Endometrial microvascular endothelial cells (primary cell): Measurements from ENCODE around the gene KRTAP10-6. TPM values are rescaled to one million over a fixed set of nuclear protein-coding genes. Genes with fewer than 3 reads are reported as not detected.
"Not testable (repeated sequence)": the region's sequence is repeated elsewhere in the genome, so short reads cannot be mapped to it uniquely, and the experiment has no call there.

Experiments used
- in situ Hi-C: cut with HindIII; loops from 2 replicates; pipeline ENCODE4 v1.10.0; 2017; ENCODE audit warnings: low sequenced_read_pairs, low pct_unique_long_range_greater_than_20kb; ENCODE audit errors: inconsistent ontology term
- total RNA-seq: library from RNA; depleted of rRNA; stranded (reverse); fragments of >200 nt; gene quantifications from one replicate; pipeline ENCODE4 v1.2.3, GENCODE V29; 2015; ENCODE audit errors: inconsistent ontology term

KRTAP10-6 gene
- total RNA-seq, 1 donor from 2014 or later = not detected

DNA sequence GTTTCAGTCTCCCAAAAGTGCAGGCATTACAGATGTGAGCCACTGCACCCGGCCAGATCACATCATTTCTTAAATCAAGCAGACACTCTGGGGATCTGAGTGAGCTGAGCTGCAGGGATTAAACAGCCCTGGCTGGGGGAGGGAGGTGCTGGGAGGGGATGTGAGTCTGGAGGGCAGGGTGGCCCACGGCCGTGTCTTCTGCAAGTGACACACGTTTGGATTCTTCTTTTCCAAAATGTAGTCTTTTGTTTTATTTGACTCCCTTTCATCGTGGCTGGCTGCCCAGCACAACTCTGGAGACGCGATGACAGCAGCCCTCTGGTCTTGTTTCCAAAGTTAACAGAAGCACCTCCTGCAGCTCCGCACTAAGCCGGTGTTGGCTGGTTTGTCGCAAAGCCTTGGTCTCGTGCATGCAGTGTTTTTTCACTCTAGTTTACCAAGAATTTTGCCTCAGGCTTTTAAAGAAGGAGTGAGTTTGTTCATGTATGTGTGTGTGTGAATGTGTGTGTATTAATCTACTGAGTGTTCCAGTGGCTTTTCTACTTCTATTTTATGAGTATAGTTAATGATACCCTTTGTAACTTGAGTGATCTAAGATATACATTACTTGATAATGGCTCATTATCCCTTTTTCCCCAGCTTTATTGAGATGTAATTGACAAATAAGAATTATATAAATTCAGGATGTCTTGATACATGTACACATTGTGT lies 9.1 kb downstream of the KRTAP10-6 start:
- in situ Hi-C loops = no loop called here

DNA sequence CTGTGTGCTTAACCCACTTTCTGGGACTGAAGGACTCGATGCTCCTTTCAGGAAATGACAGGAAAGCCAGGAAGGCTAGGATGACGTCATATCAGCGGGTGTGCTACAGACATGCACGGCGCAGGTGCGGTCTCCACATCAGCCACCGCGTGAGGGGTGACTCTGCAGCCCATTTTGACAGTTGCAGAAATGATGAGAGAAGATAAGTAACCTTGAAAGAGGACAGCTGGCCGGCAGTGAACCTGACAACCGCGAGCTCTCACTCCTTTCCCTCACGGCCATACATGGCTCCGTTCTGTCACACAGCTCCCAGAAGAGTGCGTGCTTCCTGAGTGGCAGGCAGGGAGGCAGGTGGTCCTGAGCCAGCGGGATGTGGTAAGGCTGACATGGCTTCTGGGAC lies 10.2 kb downstream of the KRTAP10-6 start:
- in situ Hi-C loops = no loop called here

DNA sequence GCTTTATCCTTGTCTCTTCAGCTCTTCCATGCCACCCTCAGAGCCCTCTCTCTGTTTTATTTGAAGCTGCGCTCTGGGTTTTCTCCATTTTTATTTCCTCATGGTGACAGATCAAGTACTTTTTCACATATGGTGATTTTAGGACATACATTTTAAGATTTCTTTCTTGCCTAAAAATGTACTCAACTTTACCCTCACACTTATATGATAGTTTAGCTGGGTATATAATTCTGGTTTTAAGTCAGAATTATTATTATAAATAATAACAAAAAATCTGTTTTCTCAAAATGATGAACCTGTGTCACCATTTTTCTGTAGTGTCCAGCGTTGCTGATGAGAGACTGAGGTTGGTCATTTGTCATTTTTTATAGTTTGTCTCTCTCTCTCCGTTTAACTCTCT lies 11.1 kb downstream of the KRTAP10-6 start:
- in situ Hi-C loops = no loop called here

DNA sequence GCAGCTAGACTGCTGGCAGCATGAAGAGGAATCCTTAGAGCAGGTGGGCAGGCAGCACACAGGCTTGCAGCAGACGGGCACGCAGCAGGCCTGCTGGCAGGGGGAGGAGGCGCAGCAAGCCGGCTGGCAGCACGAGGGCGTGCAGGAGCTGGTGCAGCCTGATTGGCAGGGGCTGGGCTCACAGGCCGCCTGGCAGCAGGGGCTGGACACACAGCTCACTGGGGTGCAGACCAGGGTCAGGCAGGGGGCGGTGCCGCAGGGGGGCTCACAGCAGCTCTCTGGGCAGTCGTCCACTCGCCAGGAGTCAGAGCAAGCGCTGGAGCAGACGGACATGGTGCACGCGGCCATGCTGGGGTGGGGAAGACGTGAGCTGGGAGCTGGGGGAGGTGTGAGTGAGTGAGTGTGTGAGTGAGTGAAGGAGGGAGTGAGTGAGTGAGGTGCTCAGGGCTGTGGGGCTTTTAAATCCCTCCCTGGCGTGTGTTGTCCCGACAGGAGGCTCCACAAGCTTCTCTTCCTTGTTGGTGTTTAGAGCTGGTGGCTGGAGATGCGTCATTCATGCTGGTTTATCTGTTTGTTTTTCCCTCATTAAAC lies 12.0 kb downstream of the KRTAP10-6 start, which contains the start of gene KRTAP10-5:
TSS of gene KRTAP10-5 (minus strand) at position 374 of the 591 bp plus-strand sequence. CDS start at position 348, 26 bp downstream.
- in situ Hi-C loops = not testable (repeated sequence)

DNA sequence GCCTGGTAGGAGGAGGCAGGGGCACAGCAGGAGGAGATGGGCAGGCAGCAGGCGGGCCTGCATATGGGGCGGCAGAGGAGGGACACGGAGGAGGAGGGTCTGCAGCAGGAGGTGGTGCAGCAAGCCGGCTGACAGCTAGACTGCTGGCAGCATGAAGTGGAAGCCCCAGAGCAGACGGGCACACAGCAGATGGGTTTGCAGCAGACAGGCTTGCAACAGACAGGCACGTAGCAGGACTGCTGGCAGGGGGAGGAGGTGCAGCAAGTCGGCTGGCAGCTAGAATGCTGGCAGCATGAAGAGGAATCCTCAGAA lies 12.5 kb downstream of the KRTAP10-6 start:
- in situ Hi-C loops = no loop called here

DNA sequence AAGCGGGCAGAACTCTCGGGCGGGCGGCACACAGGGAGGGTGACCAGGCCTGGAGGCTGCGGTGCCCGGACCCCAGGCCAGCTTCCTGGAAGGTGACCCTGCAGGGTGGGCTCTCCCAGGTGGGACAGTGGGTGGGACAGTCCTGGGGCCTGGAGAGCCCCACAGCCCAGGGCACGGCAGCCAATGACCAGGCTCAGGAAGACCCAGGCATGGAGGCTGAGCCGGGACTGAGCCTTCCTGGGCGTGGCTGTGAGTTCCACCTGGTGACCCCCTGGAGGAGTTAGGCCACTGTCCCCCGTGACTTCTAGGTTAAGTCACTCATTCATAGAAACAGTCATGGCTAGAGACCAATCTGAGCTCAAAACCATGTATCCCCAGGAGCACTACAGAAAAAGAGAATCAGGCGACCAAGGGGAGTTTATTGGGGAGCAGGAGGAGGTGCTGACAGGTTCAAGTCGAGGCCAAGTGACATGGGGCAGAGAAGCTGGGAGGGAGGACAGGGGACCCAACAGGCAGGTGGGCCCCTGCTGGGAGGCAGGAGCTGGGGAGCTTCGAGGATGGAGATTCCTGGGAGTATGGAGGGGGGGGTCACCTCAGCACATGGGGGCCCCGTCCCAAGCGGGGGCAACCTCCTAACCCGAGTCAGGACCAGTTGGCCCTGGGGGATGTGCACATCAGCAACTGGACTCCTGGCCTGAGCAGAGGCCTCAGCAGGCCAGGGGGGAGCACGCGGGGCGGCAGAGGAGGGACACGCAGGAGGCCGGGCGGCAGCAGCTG lies 13.1 kb downstream of the KRTAP10-6 start:
- in situ Hi-C loops = no loop called here

DNA sequence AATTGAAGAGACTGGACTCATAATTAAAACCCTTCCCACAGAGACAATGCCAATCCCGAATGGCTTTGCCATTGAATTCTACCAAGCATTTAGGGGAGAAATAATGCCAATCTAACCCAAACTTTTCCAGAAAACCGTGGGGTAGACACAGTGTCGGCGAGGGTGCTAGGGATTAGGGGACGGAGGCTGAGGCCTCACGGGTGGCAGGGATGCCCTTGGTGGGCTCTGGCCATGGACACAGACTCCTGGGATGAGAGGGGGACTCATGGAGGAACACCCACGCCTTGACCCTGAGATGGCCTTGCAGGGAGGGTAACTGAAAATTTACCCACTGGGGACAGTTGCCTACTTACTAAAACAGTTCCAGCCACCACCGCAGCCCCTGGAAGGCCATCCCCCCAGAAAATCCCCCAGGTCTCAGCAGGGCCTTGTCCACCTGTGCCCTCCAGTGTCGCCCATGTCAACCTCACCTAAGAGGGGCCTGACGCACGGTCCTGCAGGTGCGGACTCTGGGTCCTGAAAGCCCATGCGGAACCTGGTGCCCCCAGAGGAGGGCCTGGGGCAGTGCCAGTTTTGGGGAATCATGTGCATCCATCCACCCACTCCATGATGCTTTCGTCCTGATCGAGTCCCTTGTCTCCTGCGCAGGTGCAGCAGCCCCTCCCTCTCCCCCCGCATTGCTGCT lies 13.8 kb downstream of the KRTAP10-6 start:
- in situ Hi-C loops = no loop called here

DNA sequence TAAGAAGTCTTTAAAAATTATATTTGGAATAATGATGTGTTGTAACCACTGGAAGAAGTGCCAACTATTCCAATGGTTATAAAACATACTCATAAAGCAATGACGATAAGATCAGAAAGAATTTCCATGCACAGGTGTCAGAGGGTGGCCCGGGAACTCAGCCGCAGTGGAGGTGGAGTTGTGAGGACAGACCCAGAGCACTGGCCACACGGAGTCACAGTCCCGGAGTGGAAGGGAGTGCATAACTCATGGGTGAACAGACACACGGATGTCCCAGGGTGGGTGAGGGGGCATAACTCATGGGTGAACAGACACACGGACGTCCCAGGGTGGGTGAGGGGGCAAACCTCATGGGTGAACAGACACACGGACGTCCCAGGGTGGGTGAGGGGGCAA lies 16.3 kb downstream of the KRTAP10-6 start:
- in situ Hi-C loops = no loop called here

DNA sequence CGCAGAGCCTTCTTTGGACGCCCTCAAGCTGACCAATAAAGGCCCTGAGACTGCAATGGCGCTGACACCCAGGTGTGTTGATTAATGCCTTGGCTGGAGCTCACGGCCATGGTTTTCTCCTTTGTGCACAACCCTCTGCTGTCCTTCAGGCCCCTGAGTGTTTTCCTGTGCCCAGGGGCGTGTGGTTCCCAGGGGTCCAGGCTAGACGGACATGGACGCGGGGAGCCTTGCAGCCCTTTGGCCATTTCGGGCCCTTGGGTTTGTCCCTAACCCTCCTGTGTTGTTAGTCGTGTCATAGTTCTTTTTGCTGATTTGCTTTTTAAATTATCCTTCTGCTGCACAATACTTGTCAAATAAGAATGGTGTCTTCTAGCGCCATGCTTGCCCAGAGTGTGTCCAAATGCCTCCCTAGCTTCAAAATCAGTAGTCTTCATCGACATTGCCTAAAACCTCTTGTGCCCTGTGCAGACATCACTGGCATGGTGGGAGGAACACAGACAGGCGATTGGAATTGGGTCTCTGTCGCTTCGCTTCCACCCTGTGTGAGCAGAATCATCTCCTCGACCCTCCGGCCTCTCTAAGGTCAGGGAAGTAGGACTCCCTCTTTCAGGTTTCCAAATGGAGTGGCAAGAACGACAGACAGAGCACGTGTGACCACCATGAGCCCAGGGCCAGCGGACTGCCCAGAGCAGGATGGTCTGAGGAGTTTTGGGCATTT lies 16.8 kb downstream of the KRTAP10-6 start:
- in situ Hi-C loops = no loop called here

DNA sequence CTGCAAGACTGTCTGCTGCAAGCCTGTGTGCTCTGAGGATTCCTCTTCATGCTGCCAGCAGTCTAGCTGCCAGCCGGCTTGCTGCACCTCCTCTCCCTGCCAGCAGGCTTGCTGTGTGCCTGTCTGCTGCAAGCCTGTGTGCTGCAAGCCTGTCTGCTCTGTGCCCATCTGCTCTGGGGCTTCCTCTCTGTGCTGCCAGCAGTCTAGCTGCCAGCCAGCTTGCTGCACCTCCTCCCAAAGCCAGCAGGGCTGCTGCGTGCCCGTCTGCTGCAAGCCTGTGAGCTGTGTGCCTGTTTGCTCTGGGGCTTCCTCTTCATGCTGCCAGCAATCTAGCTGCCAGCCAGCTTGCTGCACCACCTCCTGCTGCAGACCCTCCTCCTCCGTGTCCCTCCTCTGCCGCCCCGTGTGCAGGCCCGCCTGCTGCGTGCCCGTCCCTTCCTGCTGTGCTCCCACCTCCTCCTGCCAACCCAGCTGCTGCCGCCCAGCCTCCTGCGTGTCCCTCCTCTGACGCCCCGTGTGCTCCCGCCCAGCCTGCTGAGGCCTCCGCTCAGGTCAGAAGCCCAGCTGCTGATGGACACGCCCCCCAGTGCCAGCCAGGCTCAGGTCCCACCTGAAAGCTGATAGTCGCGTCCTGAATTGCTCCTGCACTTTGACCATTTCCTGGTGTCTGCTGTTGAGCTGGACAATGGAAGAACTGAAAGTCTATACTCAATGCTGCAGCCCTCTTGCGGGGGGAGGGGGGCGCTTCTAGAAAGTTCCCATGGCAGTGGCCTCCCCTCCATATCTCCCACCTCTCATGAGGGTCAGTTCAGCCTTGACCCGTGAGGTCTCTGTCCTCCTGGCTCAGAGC lies 17.6 kb downstream of the KRTAP10-6 start:
- in situ Hi-C loops = no loop called here

DNA sequence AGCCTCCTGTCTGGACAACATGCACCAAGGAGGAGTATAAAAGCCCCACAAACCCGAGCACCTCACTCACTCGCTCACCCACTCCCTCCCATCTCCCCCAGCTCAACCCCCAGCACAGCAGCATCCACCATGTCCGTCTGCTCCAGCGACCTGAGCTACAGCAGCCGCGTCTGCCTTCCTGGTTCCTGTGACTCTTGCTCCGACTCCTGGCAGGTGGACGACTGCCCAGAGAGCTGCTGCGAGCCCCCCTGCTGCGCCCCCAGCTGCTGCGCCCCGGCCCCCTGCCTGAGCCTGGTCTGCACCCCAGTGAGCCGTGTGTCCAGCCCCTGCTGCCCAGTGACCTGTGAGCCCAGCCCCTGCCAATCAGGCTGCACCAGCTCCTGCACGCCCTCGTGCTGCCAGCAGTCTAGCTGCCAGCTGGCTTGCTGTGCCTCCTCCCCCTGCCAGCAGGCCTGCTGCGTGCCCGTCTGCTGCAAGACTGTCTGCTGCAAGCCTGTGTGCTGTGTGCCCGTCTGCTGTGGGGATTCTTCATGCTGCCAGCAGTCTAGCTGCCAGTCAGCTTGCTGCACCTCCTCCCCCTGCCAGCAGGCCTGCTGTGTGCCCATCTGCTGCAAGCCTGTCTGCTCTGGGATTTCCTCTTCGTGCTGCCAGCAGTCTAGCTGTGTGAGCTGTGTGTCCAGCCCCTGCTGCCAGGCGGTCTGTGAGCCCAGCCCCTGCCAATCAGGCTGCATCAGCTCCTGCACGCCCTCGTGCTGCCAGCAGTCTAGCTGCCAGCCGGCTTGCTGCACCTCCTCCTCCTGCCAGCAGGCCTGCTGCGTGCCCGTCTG lies 18.5 kb downstream of the KRTAP10-6 start, which contains the start of gene KRTAP10-4:
TSS of gene KRTAP10-4 (plus strand) at position 100 of the 827 bp plus-strand sequence. CDS start at position 130, 30 bp downstream.
- in situ Hi-C loops = not testable (repeated sequence)

DNA sequence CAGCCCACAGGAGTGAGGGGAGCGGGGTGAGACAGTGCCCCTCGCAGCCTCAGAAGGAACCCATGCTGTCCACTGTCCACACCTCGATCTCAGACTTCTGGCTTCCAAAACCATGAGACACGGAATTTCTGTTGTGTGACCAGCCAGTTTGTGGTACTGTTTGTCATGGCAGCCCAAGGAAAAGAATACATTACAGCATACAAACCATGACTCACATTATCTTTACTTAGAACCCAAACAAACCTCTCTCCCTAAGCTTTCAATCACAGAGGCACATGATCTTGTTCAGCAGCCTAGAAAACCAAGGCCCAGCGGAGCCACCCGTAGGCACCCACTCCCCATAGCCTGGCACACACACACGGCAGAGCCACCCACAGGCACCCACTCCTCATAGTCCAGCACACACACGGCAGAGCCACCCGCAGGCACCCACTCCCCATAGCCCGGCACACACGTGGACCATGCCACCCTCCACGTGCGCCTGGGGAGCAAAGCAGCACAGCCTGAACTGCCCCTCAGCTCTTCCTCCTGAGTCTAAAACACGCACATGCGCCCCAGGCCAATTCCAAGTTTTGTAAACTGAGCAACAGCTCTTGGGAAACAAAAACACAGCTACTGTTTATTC lies 19.2 kb downstream of the KRTAP10-6 start:
- in situ Hi-C loops = no loop called here

DNA sequence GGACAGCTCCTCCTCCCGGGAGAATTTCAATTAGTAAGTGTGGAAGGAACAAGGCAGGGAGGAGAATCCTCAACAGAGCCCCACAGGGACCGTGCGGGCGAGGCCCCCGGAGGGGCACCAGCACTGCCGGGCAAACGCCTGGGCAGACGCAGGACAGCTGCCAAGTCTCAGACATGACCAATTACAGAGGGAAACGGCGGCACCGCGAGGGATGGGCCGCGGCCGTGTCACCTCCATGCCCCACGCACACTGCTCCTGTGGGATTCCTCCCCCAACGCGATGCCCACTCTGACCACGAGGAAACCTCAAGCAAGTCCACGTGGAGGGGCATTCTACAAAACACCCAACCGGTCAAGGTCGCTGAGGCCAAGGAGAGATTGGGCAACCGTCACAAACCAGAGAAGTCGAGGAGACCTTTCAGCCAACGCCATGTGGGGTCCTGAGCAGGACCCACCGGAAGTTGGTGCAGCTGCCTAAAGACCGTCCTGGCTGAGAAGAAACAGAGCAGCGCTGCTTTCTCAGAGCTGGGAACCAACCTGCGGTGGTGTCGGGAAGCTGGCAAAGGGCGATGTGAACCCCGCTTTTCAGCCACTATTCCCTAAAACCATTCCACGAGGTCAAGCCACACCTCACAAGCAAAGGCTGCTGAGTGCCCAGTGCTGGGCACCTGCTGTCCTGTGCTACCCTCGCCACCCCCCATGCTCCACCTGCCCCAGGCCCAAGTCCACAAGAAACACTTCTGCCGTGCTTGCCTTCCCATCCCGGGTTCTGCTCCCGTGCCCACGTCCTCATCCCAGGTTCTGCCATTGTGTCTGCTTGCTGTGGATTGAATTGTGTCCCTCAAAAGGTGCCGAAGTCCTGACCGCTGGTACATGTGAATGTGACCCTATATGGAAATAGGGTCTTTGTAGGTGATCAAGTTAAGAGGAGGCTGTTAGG lies 20.2 kb downstream of the KRTAP10-6 start:
- in situ Hi-C loops = no loop called here

DNA sequence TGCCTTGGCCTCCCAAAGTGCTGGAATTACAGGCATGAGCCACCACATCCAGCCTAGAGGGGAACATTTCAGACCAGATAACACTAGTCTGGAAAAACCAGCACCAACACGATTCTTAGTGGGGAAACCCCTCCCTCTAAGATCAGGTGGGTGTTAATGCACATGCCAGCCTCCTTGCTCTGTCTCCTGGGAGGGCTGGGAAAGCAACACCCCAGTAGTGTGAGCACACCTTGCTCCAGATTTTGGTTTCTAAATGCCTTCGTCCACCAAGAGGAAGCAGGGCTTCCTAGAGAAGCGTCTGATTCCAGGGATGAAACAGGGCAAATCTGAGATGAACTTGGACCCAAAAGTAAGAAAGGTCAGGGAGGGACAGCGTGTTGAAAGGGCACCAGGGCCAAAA lies 21.0 kb downstream of the KRTAP10-6 start:
- in situ Hi-C loops = no loop called here

DNA sequence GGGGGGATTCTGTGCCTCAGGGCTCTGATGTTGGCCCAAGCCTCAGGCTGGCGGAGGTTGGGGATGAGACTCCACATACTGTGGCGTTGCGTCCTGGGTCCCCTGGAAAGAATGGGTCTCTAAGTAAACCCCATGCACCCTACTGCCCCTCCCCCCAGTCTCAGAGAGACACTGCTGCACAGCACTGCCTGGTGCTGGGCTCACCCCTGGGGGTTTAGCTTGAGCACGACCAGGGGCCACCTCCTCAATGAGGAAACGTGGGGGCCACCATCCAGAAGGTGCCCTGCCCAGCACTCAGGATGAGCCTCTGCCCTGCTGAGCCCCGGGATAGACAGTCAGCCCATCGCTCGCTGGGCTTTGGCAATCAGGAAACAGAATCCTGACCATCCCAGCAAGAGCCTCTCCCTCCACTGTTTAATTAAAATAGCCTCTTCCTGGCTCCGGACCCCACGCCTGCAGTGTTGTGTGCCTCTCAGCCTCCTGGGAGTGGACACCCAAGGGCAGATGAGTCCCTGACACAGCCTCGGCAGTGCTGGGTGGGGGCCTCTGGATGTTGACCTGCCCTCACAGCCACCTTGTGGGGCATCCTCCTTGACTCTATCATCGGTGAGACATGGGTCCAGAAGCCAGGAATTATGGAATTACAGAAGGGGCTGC lies 22.3 kb downstream of the KRTAP10-6 start:
- in situ Hi-C loops = no loop called here
